Measurements from ENCODE around the gene HOXD4. TPM values are rescaled to one million over a fixed set of nuclear protein-coding genes. Genes with fewer than 3 reads are reported as not detected.

HOXD4 gene
- total RNA-seq, result not detected

GRCh38 chr2:176151442-176152287 lies at the start of gene HOXD4:
TSS of gene HOXD4 (plus strand) at chr2:176151550. CDS start at chr2:176151634, 84 bp downstream.
- intact Hi-C loops (cut with micrococcal nuclease), result no loop called here
- H3K27ac Mint-ChIP-seq, result no peak within 1 kb of the TSS
- H3K36me3 Mint-ChIP-seq, result no peaks in the 10 kb centered on the region
- peaks cover 8% of the 10 kb centered on the region for H3K4me1 Mint-ChIP-seq (ENCODE audit: low read depth)
- peaks cover 76% of the 10 kb centered on the region for H3K27me3 Mint-ChIP-seq
- POLR2A ChIA-PET, result no interaction called here
- DNase-seq, result no peak
- no peaks in the 10 kb centered on the region for H3K9me3 Mint-ChIP-seq
- CTCF ChIA-PET, result interaction anchor here (0.7 kb wide), 2 partner anchors 25 to 54 kb away, joined by 3 read pairs; no protein-coding TSS in a partner anchor
- H3K4me3 Mint-ChIP-seq, result no peak within 1 kb of the TSS

- H3K27ac Mint-ChIP-seq, result no peak overlapping the region
- intact Hi-C loops (cut with micrococcal nuclease), result no loop called here
Measured at GRCh38 chr2:176101842-176102241, 49.5 kb upstream of the HOXD4 start.

GRCh38 chr2:176102309-176102866 lies 49.0 kb upstream of the HOXD4 start:
- Mint-ChIP-seq H3K4me1 (ENCODE audit: low read depth) (peaks cover 27% of the 10 kb centered on the region), H3K9me3 (no peaks in the 10 kb centered on the region), H3K27ac (no peak overlapping the region), H3K4me3 (no peak overlapping the region), H3K36me3 (peaks cover 2% of the 10 kb centered on the region), H3K27me3 (peaks cover 85% of the 10 kb centered on the region)
- intact Hi-C loops (cut with micrococcal nuclease), result no loop called here
- POLR2A ChIA-PET, result no interaction called here
- CTCF ChIA-PET, result interaction anchor here (0.6 to 1.4 kb wide), 4 partner anchors 9 to 413 kb away, joined by 3 to 6 read pairs (median 4); no protein-coding TSS in a partner anchor
- DNase-seq, result no peak

More at GRCh38 chr2:176101842-176102241, 49.5 kb upstream of the HOXD4 start:
- DNase-seq, result no peak
- H3K27me3 Mint-ChIP-seq, result peaks cover 86% of the 10 kb centered on the region
- no peaks in the 10 kb centered on the region for H3K9me3 Mint-ChIP-seq
- H3K4me1 Mint-ChIP-seq (ENCODE audit: low read depth), result peaks cover 25% of the 10 kb centered on the region
- ChIA-PET CTCF (interaction anchor here (1.3 to 1.4 kb wide), 2 partner anchors 25 to 412 kb away, joined by 5 to 6 read pairs; no protein-coding TSS in a partner anchor), POLR2A (no interaction called here)
- peaks cover 2% of the 10 kb centered on the region for H3K36me3 Mint-ChIP-seq
- H3K4me3 Mint-ChIP-seq, result no peak overlapping the region

GRCh38 chr2:176103194-176103593 lies 48.2 kb upstream of the HOXD4 start:
- Mint-ChIP-seq H3K36me3 (peaks cover 2% of the 10 kb centered on the region), H3K4me3 (no peak overlapping the region), H3K27ac (no peak overlapping the region), H3K4me1 (ENCODE audit: low read depth) (peaks cover 22% of the 10 kb centered on the region), H3K27me3 (peaks cover 79% of the 10 kb centered on the region), H3K9me3 (no peaks in the 10 kb centered on the region)
- CTCF ChIA-PET, result interaction anchor here (1.0 to 2.0 kb wide), 2 partner anchors 8 to 24 kb away, joined by 3 to 5 read pairs; no protein-coding TSS in a partner anchor
- POLR2A ChIA-PET, result no interaction called here
- DNase-seq, result no peak
- intact Hi-C loops (cut with micrococcal nuclease), result no loop called here

GRCh38 chr2:176103742-176104315 lies 47.5 kb upstream of the HOXD4 start:
- no peak overlapping the region for H3K27ac Mint-ChIP-seq
- ChIA-PET CTCF (interaction anchor here (1.0 to 2.0 kb wide), 2 partner anchors 23 to 37 kb away, joined by 3 to 5 read pairs; no protein-coding TSS in a partner anchor), POLR2A (no interaction called here)
- no peak for DNase-seq
- H3K4me1 Mint-ChIP-seq (ENCODE audit: low read depth), result peaks cover 23% of the 10 kb centered on the region
- intact Hi-C loops (cut with micrococcal nuclease), result no loop called here
- H3K27me3 Mint-ChIP-seq, result peaks cover 80% of the 10 kb centered on the region
- H3K36me3 Mint-ChIP-seq, result peaks cover 3% of the 10 kb centered on the region
- no peaks in the 10 kb centered on the region for H3K9me3 Mint-ChIP-seq
- no peak overlapping the region for H3K4me3 Mint-ChIP-seq

GRCh38 chr2:176104316-176105077 lies 46.9 kb upstream of the HOXD4 start:
- H3K36me3 Mint-ChIP-seq, result peaks cover 5% of the 10 kb centered on the region
- ChIA-PET CTCF (interaction anchor here (1.0 to 2.0 kb wide), 3 partner anchors 10 to 36 kb away, joined by 3 to 5 read pairs (median 3); no protein-coding TSS in a partner anchor), POLR2A (no interaction called here)
- intact Hi-C loops (cut with micrococcal nuclease), result no loop called here
- no peaks in the 10 kb centered on the region for H3K9me3 Mint-ChIP-seq
- no peak for DNase-seq
- peaks cover 30% of the 10 kb centered on the region for H3K4me1 Mint-ChIP-seq (ENCODE audit: low read depth)
- peaks cover 80% of the 10 kb centered on the region for H3K27me3 Mint-ChIP-seq
- no peak overlapping the region for H3K27ac Mint-ChIP-seq
- H3K4me3 Mint-ChIP-seq, result no peak overlapping the region

GRCh38 chr2:176105078-176105729 lies 46.1 kb upstream of the HOXD4 start:
- H3K36me3 Mint-ChIP-seq, result peaks cover 5% of the 10 kb centered on the region
- peaks cover 30% of the 10 kb centered on the region for H3K4me1 Mint-ChIP-seq (ENCODE audit: low read depth)
- H3K9me3 Mint-ChIP-seq, result no peaks in the 10 kb centered on the region
- no peak for DNase-seq
- H3K27ac Mint-ChIP-seq, result no peak overlapping the region
- H3K27me3 Mint-ChIP-seq, result peaks cover 84% of the 10 kb centered on the region
- intact Hi-C loops (cut with micrococcal nuclease), result no loop called here
- POLR2A ChIA-PET, result no interaction called here
- H3K4me3 Mint-ChIP-seq, result no peak overlapping the region
- CTCF ChIA-PET, result interaction anchor here (1.0 kb wide), 2 partner anchors 9 to 36 kb away, joined by 3 read pairs; no protein-coding TSS in a partner anchor

- Mint-ChIP-seq H3K27me3 (peaks cover 82% of the 10 kb centered on the region), H3K27ac (no peak overlapping the region), H3K9me3 (no peaks in the 10 kb centered on the region), H3K4me3 (no peak overlapping the region), H3K4me1 (ENCODE audit: low read depth) (peaks cover 30% of the 10 kb centered on the region), H3K36me3 (peaks cover 5% of the 10 kb centered on the region)
- intact Hi-C loops (cut with micrococcal nuclease), result no loop called here
- no peak for DNase-seq
- ChIA-PET CTCF (no interaction called here), POLR2A (no interaction called here)
Measured at GRCh38 chr2:176105730-176106580, 45.4 kb upstream of the HOXD4 start.

GRCh38 chr2:176106581-176107539 lies 44.5 kb upstream of the HOXD4 start, which contains the start of gene HOXD11:
TSS of gene HOXD11 (plus strand) at chr2:176107280. CDS start at chr2:176107356, 76 bp downstream.
- ChIA-PET POLR2A (no interaction called here), CTCF (no interaction called here)
- Mint-ChIP-seq H3K9me3 (no peaks in the 10 kb centered on the region), H3K4me3 (peak within 1 kb of the TSS; percentile 12), H3K27me3 (peaks cover 82% of the 10 kb centered on the region), H3K36me3 (peaks cover 5% of the 10 kb centered on the region), H3K4me1 (ENCODE audit: low read depth) (peaks cover 30% of the 10 kb centered on the region), H3K27ac (no peak within 1 kb of the TSS)
- no peak for DNase-seq
- intact Hi-C loops (cut with micrococcal nuclease), result no loop called here

- no peaks in the 10 kb centered on the region for H3K9me3 Mint-ChIP-seq
- intact Hi-C loops (cut with micrococcal nuclease), result no loop called here
- ChIA-PET CTCF (no interaction called here), POLR2A (no interaction called here)
- peaks cover 80% of the 10 kb centered on the region for H3K27me3 Mint-ChIP-seq
- H3K36me3 Mint-ChIP-seq, result peaks cover 5% of the 10 kb centered on the region
- no peak for DNase-seq
- H3K27ac Mint-ChIP-seq, result no peak overlapping the region
- H3K4me3 Mint-ChIP-seq, result no peak overlapping the region
- peaks cover 30% of the 10 kb centered on the region for H3K4me1 Mint-ChIP-seq (ENCODE audit: low read depth)
Measured at GRCh38 chr2:176107731-176108181, 43.6 kb upstream of the HOXD4 start.
